MM.1S (cell line): Measurements from ENCODE around the gene KLF6.

Experiments
- DNase-seq: peaks from one replicate; pipeline ENCODE4 v3.0.0-alpha.2; 2015
- H2AFZ ChIP-seq: fragments of 300-600 bp; sonication (generic); 2 replicates; pipeline ENCODE4 v1.6.0; 2016; ENCODE audit warnings: antibody characterized with exemption, low read length
- H3F3A ChIP-seq: fragments of 300-600 bp; sonication (generic); 2 replicates; pipeline ENCODE4 v1.6.1; 2016; ENCODE audit warnings: mild to moderate bottlenecking, antibody characterized with exemption, low read length, moderate library complexity, mixed read lengths; ENCODE audit not compliant: insufficient read depth
- H3K27ac ChIP-seq: fragments of 300-600 bp; sonication (generic); 2 replicates; pipeline ENCODE4 v1.5.1; 2016; ENCODE audit warnings: mild to moderate bottlenecking, low read length
- H3K27me3 ChIP-seq: fragments of 300-600 bp; sonication (generic); replicated peaks from 2 replicates; pipeline ENCODE4 v1.6.0; 2016; ENCODE audit warnings: low read length; ENCODE audit not compliant: insufficient read depth
- H3K36me3 ChIP-seq: fragments of 300-600 bp; sonication (generic); replicated peaks from 2 replicates; pipeline ENCODE4 v1.6.1; 2016; ENCODE audit warnings: mild to moderate bottlenecking, low read length, mixed read lengths; ENCODE audit not compliant: insufficient read depth
- H3K4me1 ChIP-seq: fragments of 300-600 bp; sonication (generic); 2 replicates; pipeline ENCODE4 v1.6.1; 2016; ENCODE audit warnings: low read length, mixed read lengths
- H3K4me2 ChIP-seq: fragments of 300-600 bp; sonication (generic); 2 replicates; pipeline ENCODE4 v1.6.0; 2016; ENCODE audit warnings: low read depth, low read length
- H3K4me3 ChIP-seq: fragments of 300-600 bp; sonication (generic); 2 replicates; pipeline ENCODE4 v1.5.1; 2016; ENCODE audit warnings: low read length, mixed read lengths
- H3K79me2 ChIP-seq: fragments of 300-600 bp; sonication (generic); 2 replicates; pipeline ENCODE4 v1.6.1; 2016; ENCODE audit warnings: mixed run types, low read length, mixed read lengths
- H3K9ac ChIP-seq: fragments of 300-600 bp; sonication (generic); 2 replicates; pipeline ENCODE4 v1.6.1; 2016; ENCODE audit warnings: low read length, mixed read lengths
- H3K9me2 ChIP-seq: fragments of 300-600 bp; sonication (generic); replicated peaks from 2 replicates; pipeline ENCODE4 v1.6.1; 2016; ENCODE audit warnings: mild to moderate bottlenecking, low read length, mixed read lengths; ENCODE audit not compliant: insufficient read depth
- H3K9me3 ChIP-seq: fragments of 300-600 bp; sonication (generic); replicated peaks from 2 replicates; pipeline ENCODE4 v1.6.1; 2016; ENCODE audit warnings: mild to moderate bottlenecking, low read length, mixed read lengths; ENCODE audit not compliant: insufficient read depth
- H4K20me1 ChIP-seq: fragments of 300-600 bp; sonication (generic); 2 replicates; pipeline ENCODE4 v1.6.1; 2016; ENCODE audit warnings: mild to moderate bottlenecking, low read length, moderate library complexity, mixed read lengths; ENCODE audit not compliant: insufficient read depth
- CTCF ChIP-seq: fragments of 300-600 bp; sonication (generic); IDR thresholded peaks from 2 replicates; pipeline ENCODE4 v1.5.1; 2016; ENCODE audit warnings: antibody characterized with exemption, low read length, mixed read lengths
- EZH2 ChIP-seq: fragments of 300-600 bp; sonication (generic); optimal IDR thresholded peaks from 2 replicates; pipeline ENCODE3; 2017; ENCODE audit warnings: low read depth, mild to moderate bottlenecking, antibody characterized with exemption, low read length, mixed read lengths
- EZH2phosphoT487 ChIP-seq: fragments of 300-600 bp; sonication (generic); IDR thresholded peaks from 2 replicates; pipeline ENCODE4 v1.6.1; 2018; ENCODE audit warnings: antibody characterized with exemption, low read length

Gene KLF6

GRCh38 chr10:3822541-3823330 is 37.7 kb upstream of the KLF6 start:
- no peaks in the 10 kb centered on the region for H3K36me3 ChIP-seq
- TF ChIP-seq EZH2phosphoT487, result no peak
- TF ChIP-seq EZH2, result no peak
- no peak for TF ChIP-seq CTCF
- H3F3A ChIP-seq, result no peaks in the 10 kb centered on the region
- no peak overlapping the region for H3K4me3 ChIP-seq
- no peak for DNase-seq
- no peak overlapping the region for H3K9ac ChIP-seq
- H3K4me2 ChIP-seq, result no peak overlapping the region
- H3K27me3 ChIP-seq, result no peaks in the 10 kb centered on the region
- H4K20me1 ChIP-seq, result no peaks in the 10 kb centered on the region
- no peak overlapping the region for H3K27ac ChIP-seq
- H3K79me2 ChIP-seq, result no peaks in the 10 kb centered on the region
- no peaks in the 10 kb centered on the region for H3K9me2 ChIP-seq
- no peak overlapping the region for H2AFZ ChIP-seq
- H3K9me3 ChIP-seq, result no peaks in the 10 kb centered on the region
- no peaks in the 10 kb centered on the region for H3K4me1 ChIP-seq

GRCh38 chr10:3820255-3820654 is 35.2 kb upstream of the KLF6 start:
- Histone ChIP-seq H3K79me2 (no peaks in the 10 kb centered on the region), H3F3A (no peaks in the 10 kb centered on the region), H4K20me1 (no peaks in the 10 kb centered on the region), H3K27ac (no peak overlapping the region), H3K4me3 (no peak overlapping the region), H3K4me2 (no peak overlapping the region), H3K4me1 (no peaks in the 10 kb centered on the region), H3K9me2 (no peaks in the 10 kb centered on the region), H3K36me3 (no peaks in the 10 kb centered on the region), H3K9ac (no peak overlapping the region), H3K9me3 (no peaks in the 10 kb centered on the region), H2AFZ (no peak overlapping the region), H3K27me3 (no peaks in the 10 kb centered on the region)
- no peak for DNase-seq
- no peak for TF ChIP-seq CTCF
- no peak for TF ChIP-seq EZH2phosphoT487
- TF ChIP-seq EZH2, result no peak

- Histone ChIP-seq H3K36me3 (no peaks in the 10 kb centered on the region), H3K4me3 (no peak overlapping the region), H4K20me1 (no peaks in the 10 kb centered on the region), H3K9me3 (no peaks in the 10 kb centered on the region), H3K27me3 (no peaks in the 10 kb centered on the region), H2AFZ (no peak overlapping the region), H3K27ac (no peak overlapping the region), H3K4me2 (no peak overlapping the region), H3K4me1 (peaks cover 2% of the 10 kb centered on the region), H3F3A (no peaks in the 10 kb centered on the region), H3K9ac (no peak overlapping the region), H3K79me2 (no peaks in the 10 kb centered on the region), H3K9me2 (no peaks in the 10 kb centered on the region)
- DNase-seq, result no peak
- TF ChIP-seq EZH2phosphoT487 (no peak), CTCF (no peak), EZH2 (no peak)
Observed at GRCh38 chr10:3816995-3817394, 32.0 kb upstream of the KLF6 start.
